ENCODE data around the gene FBXW2.

The FBXW2 gene

DNA sequence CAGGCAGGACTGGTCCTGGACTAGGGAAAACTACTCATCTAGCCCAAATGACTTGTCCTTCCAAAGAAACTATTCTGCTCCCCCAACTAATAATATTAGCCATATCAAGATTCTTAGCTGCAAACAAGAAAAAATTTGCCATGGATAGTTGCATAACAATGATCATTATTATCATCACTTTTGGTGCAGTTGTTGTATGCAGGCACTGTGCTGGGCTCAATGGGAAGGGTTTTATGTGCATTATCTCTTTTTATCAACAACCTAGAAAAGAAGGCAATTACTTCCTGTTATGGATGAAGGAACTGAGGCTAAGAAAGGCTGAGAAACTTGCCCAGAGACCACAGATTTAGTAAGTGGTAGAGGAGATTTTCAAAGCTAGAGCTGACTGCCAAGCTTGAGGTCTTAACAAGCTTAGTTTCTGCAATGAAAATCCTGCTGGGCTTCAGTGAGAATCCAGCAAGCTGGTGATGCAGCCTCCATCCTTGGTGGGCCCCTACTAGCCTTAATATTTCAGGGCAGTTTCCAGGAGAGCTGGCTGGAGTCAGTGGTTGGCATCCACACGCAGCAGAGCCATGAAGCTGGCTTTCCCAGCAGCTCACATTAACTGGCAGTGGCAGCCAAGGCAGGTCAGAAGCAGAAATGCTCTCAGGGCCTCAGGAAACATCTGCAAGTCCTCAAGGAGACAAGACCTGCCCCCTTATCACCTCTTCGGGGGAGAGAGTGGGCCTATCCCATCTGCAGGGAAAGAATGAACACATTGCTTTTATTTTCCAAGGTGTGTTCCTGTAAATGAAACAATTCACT is 58.4 kb downstream of the FBXW2 start:
- no peaks in the 10 kb centered on the region for H3K27me3 ChIP-seq (ENCODE audit: insufficient read depth, low read depth, severe bottlenecking)
- peaks cover 4% of the 10 kb centered on the region for H3K9me3 ChIP-seq (ENCODE audit: severe bottlenecking)
- H3K36me3 ChIP-seq: no peaks in the 10 kb centered on the region
- H3K4me3 ChIP-seq (ENCODE audit: low read depth, low read length): no peak overlapping the region
- TF ChIP-seq, protein P1, sequence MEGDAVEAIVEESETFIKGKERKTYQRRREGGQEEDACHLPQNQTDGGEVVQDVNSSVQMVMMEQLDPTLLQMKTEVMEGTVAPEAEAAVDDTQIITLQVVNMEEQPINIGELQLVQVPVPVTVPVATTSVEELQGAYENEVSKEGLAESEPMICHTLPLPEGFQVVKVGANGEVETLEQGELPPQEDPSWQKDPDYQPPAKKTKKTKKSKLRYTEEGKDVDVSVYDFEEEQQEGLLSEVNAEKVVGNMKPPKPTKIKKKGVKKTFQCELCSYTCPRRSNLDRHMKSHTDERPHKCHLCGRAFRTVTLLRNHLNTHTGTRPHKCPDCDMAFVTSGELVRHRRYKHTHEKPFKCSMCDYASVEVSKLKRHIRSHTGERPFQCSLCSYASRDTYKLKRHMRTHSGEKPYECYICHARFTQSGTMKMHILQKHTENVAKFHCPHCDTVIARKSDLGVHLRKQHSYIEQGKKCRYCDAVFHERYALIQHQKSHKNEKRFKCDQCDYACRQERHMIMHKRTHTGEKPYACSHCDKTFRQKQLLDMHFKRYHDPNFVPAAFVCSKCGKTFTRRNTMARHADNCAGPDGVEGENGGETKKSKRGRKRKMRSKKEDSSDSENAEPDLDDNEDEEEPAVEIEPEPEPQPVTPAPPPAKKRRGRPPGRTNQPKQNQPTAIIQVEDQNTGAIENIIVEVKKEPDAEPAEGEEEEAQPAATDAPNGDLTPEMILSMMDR (IDR thresholded peaks at IDR 0.05; ENCODE audit: low read depth, low read length): no peak
- no peak for DNase-seq
- H3K27ac ChIP-seq: no peak overlapping the region

DNA sequence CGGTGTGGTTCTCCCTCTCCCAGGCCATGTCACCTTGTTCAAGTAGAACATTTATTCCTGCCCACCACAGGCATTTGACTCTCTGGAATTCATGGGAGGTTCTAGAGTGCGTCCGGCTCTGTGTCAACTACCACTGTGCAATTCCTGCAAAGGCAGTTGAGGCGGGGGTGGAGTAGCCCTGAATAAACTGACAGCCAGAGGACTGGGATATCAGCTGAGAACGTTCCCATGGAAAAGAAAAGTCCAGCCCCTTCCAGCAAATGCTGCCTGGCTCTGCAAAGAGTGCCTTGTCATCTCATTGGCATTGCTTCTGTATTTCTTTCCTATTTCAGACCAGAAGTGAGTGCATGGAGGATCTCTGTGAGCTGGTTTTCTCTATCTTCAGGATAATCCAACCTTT is 60.0 kb downstream of the FBXW2 start:
- TF ChIP-seq, protein P1 (IDR thresholded peaks at IDR 0.05; ENCODE audit: low read depth, low read length): no peak
- H3K36me3 ChIP-seq: no peaks in the 10 kb centered on the region
- peaks cover 4% of the 10 kb centered on the region for H3K9me3 ChIP-seq (ENCODE audit: severe bottlenecking)
- DNase-seq: no peak
- no peak overlapping the region for H3K27ac ChIP-seq
- H3K4me3 ChIP-seq (ENCODE audit: low read depth, low read length): no peak overlapping the region
- H3K27me3 ChIP-seq (ENCODE audit: insufficient read depth, low read depth, severe bottlenecking): no peaks in the 10 kb centered on the region

DNA sequence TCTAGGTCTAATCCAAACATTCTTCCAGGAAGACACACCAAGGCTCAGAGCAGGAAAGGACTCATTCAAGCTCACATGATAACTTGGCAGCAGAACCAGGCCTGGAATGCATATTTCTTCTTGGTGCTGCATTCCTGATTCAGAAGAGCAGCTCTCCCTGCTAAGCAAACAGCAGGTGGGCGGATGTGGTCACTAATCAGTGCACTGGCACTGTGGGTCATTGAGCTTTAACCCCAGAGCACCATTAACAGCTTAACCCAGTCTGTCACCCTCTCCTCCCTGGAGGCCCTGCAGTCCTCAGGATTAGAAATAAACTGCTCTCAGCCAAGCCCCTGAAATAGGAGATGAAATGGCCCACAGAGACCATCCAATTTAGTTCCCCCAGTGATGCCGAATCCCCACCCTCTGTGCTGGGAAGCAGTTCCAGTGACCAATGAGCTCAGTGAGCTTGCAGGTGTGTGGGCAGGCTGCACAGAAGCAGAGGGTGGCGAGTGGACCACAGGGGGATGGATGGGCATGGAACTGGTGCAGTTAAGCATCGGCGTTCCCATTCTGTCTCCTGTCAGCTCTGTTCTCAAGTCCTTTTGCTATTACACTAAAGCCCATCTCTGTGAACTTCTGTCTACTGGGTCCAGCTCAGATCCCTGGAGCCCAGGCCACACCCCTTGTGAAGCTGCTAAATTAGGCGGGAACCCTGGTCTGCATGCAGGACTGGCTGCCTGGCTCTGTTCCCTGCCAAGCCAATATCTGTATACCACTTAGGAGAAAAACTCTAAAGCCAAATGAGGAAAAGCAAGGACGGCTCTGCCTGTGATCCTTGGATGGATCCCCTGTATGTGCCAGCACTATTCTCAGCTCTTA is 62.3 kb downstream of the FBXW2 start:
- Histone ChIP-seq H3K4me3 (ENCODE audit: low read depth, low read length) (no peak overlapping the region), H3K27ac (peak overlapping the region; percentile 4), H3K9me3 (ENCODE audit: severe bottlenecking) (no peaks in the 10 kb centered on the region), H3K36me3 (no peaks in the 10 kb centered on the region), H3K27me3 (ENCODE audit: insufficient read depth, low read depth, severe bottlenecking) (no peaks in the 10 kb centered on the region)
- TF ChIP-seq, protein P1 (IDR thresholded peaks at IDR 0.05; ENCODE audit: low read depth, low read length): no peak
- DNase-seq: peak; percentile 76

DNA sequence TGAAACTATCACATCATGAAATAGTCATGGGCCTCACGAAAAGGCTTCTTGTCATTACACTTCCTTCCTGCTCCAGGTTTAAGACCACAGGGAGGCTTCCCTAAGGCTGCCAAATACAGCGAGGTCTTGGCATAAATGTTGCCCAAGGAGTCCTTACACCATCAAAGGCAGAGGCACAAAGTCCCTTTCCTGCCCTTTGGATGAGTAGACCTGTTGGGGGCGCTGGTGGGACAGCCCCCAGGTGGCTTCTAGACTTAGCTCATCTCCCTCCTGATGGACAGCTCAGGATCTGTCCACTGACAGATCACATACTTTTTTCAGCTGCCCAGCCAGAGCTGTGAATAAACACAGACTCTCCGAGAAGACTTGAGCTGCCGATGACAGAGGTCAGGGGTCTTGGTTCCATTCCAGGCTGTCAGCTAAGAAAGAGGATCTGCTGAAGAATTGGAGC is 63.4 kb downstream of the FBXW2 start:
- Histone ChIP-seq H3K27me3 (ENCODE audit: insufficient read depth, low read depth, severe bottlenecking) (no peaks in the 10 kb centered on the region), H3K27ac (no peak overlapping the region), H3K36me3 (no peaks in the 10 kb centered on the region), H3K4me3 (ENCODE audit: low read depth, low read length) (no peak overlapping the region), H3K9me3 (ENCODE audit: severe bottlenecking) (no peaks in the 10 kb centered on the region)
- peak; percentile 40 for DNase-seq
- TF ChIP-seq, protein P1 (IDR thresholded peaks at IDR 0.05; ENCODE audit: low read depth, low read length): peak; percentile 69

DNA sequence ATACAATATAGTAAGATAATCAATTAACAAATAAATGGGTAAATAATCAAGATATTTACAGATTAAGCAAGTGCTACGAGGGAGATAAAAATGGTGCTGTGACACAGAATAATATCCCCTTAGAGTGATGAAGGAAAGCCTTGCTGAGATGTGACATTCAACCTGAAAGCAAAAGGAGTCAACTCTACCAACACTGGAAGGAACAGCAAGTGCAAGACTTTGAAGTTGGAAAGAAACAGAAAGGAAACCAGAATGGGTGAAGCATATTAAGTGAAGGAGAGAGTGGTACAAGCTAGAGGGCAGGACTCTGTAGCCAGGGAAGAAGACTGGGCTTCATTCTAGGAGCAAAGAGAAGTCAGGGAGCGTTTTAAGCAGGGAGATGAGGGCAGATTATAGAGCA is 66.7 kb downstream of the FBXW2 start:
- no peaks in the 10 kb centered on the region for H3K9me3 ChIP-seq (ENCODE audit: severe bottlenecking)
- H3K27me3 ChIP-seq (ENCODE audit: insufficient read depth, low read depth, severe bottlenecking): no peaks in the 10 kb centered on the region
- no peak overlapping the region for H3K27ac ChIP-seq
- no peak overlapping the region for H3K4me3 ChIP-seq (ENCODE audit: low read depth, low read length)
- no peaks in the 10 kb centered on the region for H3K36me3 ChIP-seq
- TF ChIP-seq, protein P1 (IDR thresholded peaks at IDR 0.05; ENCODE audit: low read depth, low read length): no peak
- no peak for DNase-seq

Data from WERI-Rb-1 (cell line).